Ishikawa (cell line): ENCODE data around the gene UBA52.

ENCODE experiments used
- EP300 ChIP-seq: IDR thresholded peaks from 2 replicates; pipeline ENCODE4 v1.6.1; 2012; ENCODE audit warnings: borderline replicate concordance
- FOXM1 ChIP-seq: IDR thresholded peaks from 2 replicates; pipeline ENCODE4 v1.6.1; 2012; ENCODE audit warnings: low read depth, borderline replicate concordance
- TEAD4 ChIP-seq: IDR thresholded peaks from 2 replicates; pipeline ENCODE4 v1.6.1; 2012
- YY1 ChIP-seq: IDR thresholded peaks from 2 replicates; pipeline ENCODE4 v1.6.1; 2012; ENCODE audit warnings: low read depth
- ZBTB7A ChIP-seq: IDR thresholded peaks from 2 replicates; pipeline ENCODE4 v1.6.1; 2012; ENCODE audit warnings: low read depth
- TF ChIP-seq, protein P1 (sequence below): IDR thresholded peaks from 2 replicates; pipeline ENCODE4 v1.6.1; 2012
- TF ChIP-seq, protein P2 (sequence below): IDR thresholded peaks from 2 replicates; pipeline ENCODE4 v1.6.1; 2012; ENCODE audit warnings: low read depth, mild to moderate bottlenecking
- TF ChIP-seq, protein P3 (sequence below): IDR thresholded peaks from 2 replicates; pipeline ENCODE4 v1.6.1; 2012

DNA sequence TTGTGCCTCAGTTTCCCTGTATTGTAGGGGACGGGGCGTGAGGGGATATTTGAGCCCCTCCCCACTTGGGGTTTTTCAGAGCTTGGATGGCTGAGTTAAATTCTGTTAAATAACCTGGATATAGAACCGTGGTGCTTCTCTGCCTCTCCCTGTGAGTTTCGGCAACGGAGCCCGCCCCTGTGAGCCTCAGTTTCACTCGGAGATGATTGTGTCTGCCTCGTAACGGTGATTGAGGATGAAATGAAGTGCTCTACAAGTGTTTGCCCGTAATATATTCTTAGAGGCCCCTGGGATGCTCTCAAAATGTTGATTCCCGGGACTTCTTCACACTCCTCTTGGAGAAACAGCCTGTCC, 13.5 kb upstream of the UBA52 start:
- TF ChIP-seq EP300 (no peak), YY1 (no peak), FOXM1 (no peak), TEAD4 (no peak), ZBTB7A (no peak)
- TF ChIP-seq, protein P1, sequence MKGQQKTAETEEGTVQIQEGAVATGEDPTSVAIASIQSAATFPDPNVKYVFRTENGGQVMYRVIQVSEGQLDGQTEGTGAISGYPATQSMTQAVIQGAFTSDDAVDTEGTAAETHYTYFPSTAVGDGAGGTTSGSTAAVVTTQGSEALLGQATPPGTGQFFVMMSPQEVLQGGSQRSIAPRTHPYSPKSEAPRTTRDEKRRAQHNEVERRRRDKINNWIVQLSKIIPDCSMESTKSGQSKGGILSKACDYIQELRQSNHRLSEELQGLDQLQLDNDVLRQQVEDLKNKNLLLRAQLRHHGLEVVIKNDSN = no peak
- TF ChIP-seq, protein P2, sequence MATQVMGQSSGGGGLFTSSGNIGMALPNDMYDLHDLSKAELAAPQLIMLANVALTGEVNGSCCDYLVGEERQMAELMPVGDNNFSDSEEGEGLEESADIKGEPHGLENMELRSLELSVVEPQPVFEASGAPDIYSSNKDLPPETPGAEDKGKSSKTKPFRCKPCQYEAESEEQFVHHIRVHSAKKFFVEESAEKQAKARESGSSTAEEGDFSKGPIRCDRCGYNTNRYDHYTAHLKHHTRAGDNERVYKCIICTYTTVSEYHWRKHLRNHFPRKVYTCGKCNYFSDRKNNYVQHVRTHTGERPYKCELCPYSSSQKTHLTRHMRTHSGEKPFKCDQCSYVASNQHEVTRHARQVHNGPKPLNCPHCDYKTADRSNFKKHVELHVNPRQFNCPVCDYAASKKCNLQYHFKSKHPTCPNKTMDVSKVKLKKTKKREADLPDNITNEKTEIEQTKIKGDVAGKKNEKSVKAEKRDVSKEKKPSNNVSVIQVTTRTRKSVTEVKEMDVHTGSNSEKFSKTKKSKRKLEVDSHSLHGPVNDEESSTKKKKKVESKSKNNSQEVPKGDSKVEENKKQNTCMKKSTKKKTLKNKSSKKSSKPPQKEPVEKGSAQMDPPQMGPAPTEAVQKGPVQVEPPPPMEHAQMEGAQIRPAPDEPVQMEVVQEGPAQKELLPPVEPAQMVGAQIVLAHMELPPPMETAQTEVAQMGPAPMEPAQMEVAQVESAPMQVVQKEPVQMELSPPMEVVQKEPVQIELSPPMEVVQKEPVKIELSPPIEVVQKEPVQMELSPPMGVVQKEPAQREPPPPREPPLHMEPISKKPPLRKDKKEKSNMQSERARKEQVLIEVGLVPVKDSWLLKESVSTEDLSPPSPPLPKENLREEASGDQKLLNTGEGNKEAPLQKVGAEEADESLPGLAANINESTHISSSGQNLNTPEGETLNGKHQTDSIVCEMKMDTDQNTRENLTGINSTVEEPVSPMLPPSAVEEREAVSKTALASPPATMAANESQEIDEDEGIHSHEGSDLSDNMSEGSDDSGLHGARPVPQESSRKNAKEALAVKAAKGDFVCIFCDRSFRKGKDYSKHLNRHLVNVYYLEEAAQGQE = no peak
- TF ChIP-seq, protein P3, sequence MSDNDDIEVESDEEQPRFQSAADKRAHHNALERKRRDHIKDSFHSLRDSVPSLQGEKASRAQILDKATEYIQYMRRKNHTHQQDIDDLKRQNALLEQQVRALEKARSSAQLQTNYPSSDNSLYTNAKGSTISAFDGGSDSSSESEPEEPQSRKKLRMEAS = no peak
